Mammary epithelial cell (primary cell): ENCODE data around the gene PALLD.

Experiments
- EZH2 ChIP-seq: IDR thresholded peaks from 2 replicates; pipeline ENCODE4 v1.6.1; 2012; ENCODE audit warnings: low read length, inconsistent platforms, borderline replicate concordance
- TF ChIP-seq, protein P1 (sequence below), 2 donors: IDR thresholded peaks in 1 of 2; conservative IDR thresholded peaks in 1 of 2; 2 replicates each; pipeline ENCODE4 v1.5.1; 2011 to 2012; ENCODE audit warnings: inconsistent platforms in 2 of 2, low read length in 2 of 2, mild to moderate bottlenecking in 2 of 2, control low read depth in 1 of 2, low read depth in 1 of 2; ENCODE audit not compliant: insufficient read depth in 1 of 2; ENCODE audit errors: extremely low read depth in 1 of 2

DNA sequence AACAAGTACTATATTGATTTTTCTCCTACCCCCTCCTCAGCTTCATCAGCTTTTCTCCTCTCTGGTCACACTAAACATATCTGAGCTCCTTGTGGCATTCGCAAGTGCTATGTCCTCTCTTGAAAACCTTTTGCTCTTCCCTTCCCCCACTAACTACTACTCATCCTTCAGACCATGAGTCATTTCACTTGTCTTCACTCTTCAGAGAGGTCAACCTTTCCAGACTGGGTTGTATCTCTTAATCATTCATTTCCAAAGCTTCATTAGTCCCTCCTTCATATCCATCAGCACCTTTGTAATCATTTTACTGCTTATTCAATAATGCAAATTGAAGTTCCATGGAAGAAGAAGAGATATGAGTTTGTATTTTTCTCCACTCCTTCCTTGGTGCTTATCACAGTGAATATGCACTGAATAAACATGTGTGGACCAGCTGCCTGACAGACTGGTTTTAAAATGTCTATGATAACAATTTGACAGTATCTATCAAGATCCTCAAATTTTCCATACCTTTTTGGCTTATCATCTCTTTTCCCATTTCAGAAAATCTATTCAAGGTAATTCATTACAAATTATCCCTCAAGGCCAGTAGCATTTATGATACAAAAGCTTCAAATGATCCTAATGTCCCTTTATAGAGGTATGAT lies 45.0 kb upstream of the PALLD start:
- TF ChIP-seq, protein P1, sequence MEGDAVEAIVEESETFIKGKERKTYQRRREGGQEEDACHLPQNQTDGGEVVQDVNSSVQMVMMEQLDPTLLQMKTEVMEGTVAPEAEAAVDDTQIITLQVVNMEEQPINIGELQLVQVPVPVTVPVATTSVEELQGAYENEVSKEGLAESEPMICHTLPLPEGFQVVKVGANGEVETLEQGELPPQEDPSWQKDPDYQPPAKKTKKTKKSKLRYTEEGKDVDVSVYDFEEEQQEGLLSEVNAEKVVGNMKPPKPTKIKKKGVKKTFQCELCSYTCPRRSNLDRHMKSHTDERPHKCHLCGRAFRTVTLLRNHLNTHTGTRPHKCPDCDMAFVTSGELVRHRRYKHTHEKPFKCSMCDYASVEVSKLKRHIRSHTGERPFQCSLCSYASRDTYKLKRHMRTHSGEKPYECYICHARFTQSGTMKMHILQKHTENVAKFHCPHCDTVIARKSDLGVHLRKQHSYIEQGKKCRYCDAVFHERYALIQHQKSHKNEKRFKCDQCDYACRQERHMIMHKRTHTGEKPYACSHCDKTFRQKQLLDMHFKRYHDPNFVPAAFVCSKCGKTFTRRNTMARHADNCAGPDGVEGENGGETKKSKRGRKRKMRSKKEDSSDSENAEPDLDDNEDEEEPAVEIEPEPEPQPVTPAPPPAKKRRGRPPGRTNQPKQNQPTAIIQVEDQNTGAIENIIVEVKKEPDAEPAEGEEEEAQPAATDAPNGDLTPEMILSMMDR (conservative IDR thresholded peaks at IDR 0.05 in 1 of 2, IDR thresholded peaks at IDR 0.05 in 1 of 2; ENCODE audit: extremely low read depth in 1 of 2, insufficient read depth in 1 of 2, low read depth in 1 of 2, low read length in 2 of 2) = no peak
- no peak for TF ChIP-seq EZH2
